Stimulated activated CD4-positive, alpha-beta T cell treated with anti-CD3 and anti-CD28 coated beads, Interleukin-12 subunit alpha, Interleukin-12 subunit beta, amount 100 ng/mL, for 48 hours (primary cell): ENCODE results near the gene FBLN1.
"Not testable (repeated sequence)": the region's sequence is repeated elsewhere in the genome, so short reads cannot be mapped to it uniquely, and the experiment has no call there.

Experiments
- DNase-seq, 3 donors: peaks; one replicate each; pipeline ENCODE4 v3.0.0-alpha.2; 2020; ENCODE audit warnings: low read depth in 2 of 3, low spot score in 1 of 3

FBLN1 gene

DNA sequence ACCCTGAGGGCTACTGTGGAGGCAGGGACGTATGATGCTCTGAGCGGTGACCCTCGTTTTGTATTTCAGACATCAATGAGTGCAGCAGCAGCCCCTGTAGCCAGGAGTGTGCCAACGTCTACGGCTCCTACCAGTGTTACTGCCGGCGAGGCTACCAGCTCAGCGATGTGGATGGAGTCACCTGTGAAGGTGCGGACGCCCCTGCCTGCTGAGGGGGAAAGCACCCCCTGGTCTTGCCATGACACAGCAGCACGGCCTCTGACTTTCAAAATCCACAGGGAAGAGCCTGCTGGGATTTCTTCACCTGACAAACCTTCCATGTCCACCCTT lies 44.3 kb downstream of the FBLN1 start:
- no peak for DNase-seq

DNA sequence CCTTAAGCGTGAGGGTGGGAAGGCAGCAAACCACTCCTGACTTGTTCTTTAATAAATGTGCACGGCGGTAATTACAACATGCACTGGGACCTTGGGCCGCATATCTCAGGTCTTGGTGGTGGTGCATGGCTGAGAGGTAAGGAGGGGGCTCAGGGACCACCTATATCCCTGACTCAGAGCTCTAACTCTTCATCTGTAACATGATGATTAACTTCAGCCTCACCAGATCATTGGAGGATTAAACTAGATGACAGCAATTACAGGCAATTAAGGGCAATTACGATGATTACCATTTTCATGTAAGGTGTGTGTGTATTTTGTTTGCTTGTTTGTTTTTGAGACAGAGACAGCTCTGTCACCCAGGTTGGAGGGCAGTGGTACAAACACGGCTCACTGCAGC lies 45.0 kb downstream of the FBLN1 start:
- no peak for DNase-seq

DNA sequence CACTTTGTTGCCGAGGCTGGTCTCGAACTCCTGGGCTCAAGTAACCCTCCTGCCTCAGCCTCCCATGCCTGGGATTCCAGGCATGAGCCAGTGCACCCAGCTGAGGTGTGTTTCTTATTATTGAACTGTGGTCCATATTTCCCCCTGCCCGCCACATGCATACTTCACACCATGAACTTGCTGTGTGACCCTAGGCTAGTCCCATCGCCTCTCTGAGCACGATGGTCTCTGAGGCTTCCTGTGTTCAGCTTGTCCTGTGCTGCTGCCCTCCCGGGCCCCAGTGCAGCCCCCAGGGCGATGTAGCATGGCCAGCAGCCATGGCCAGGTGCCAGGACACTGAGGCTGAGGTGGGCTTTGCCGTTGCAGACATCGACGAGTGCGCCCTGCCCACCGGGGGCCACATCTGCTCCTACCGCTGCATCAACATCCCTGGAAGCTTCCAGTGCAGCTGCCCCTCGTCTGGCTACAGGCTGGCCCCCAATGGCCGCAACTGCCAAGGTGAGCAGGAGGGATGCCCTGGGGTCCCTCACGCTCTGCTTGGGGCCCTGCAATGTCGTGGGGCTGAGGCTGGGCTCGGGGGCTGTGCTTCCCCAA lies 45.7 kb downstream of the FBLN1 start:
- DNase-seq, result no peak

DNA sequence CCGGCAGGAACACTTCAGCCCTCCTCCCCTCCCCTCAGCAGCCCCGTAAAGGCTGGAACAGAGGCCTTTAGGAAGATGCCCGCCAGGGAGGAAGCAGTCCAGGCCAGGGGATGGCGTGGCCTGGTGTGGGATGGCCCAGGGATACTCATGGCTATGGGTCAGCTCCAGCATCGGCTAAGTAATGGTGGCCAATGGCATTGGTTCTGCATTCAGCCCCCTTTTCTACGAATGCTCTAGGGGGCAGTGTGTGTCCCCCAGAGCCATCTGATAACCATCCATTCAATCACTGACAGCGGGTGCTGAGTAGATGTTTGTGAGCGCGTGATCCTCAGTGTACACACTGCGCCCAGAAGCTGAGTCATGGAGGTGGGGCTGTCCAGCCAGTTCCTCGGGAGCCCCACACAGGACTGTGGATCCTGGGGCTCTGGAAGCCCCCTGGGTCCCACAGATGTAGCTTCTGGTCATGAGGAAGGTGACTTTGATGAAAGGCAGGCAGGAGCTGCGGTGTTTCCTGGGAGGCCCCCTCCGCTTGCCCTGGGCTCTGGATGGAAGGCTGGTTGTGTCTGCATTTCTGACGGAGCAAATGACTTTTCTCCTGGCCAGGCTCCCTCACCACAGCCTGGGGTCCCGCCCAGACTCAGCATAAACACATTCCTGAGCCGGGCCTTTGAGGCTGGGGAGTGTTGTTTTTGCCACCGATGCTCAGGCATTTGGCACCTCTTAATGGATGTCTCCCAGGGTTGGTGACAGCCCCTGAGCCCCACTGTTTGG lies 46.5 kb downstream of the FBLN1 start:
- DNase-seq, result no peak

DNA sequence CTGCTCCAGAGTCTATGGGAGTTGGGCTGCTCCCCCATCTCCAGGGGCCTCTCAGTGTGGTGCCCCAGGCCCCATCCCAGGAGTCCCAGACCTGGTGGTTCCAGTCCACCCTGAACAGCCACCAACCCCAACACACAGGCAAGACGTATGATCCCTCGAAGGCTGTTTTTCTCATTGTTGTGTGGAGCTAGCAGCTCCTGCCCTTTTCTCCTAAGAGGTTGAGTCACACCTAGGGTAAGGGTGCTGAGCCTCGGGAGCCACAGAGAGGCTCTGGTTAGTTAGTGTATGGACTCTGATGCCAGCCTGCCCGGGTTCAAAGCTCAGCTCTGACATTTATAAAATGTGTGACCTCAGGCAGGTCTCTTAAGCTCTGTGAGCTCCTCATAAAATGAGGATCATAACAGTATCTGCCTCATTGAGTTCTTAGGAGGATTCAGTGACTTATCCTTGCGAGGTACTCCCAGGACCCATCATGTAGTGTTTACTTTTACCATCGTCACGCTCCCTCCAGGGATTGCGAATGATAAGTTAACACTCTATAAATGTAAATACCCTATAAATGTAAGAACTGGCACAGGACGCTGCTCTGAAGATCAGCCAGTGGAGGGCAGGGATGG lies 47.2 kb downstream of the FBLN1 start:
- no peak for DNase-seq

DNA sequence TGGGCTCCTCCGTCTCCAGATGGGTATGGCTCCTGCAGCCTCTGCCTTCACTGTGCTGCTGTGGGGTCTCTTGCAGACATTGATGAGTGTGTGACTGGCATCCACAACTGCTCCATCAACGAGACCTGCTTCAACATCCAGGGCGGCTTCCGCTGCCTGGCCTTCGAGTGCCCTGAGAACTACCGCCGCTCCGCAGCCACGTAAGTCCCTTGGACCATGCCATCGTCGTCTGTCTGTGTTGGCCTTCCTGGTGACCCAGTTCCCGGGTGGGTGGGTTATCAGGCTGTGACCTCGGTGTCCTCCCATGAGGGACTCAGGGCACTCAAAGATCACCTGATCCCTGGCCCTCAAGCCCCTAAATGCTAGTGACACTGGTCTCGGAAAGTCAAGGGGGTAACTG lies 47.7 kb downstream of the FBLN1 start:
- no peak for DNase-seq

DNA sequence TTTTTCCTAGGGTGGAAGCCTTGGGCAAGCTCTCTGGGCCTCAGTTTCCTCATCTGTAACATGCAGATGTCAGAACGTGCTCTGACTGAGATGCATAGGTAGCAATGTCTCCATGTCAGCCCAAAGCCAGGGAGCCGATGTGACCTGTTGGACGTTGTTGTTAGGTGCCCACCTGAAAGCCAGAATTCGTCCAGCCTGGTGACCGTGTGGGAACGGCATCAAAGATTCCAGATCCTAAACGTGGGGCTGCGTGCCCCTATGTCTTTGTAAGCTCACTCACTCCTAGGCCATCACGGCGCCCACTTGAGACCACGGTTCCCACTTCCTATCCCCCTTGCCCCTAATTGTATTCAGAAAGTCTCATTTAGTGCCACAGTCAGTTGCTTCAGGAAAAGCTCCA lies 48.2 kb downstream of the FBLN1 start:
- no peak for DNase-seq

DNA sequence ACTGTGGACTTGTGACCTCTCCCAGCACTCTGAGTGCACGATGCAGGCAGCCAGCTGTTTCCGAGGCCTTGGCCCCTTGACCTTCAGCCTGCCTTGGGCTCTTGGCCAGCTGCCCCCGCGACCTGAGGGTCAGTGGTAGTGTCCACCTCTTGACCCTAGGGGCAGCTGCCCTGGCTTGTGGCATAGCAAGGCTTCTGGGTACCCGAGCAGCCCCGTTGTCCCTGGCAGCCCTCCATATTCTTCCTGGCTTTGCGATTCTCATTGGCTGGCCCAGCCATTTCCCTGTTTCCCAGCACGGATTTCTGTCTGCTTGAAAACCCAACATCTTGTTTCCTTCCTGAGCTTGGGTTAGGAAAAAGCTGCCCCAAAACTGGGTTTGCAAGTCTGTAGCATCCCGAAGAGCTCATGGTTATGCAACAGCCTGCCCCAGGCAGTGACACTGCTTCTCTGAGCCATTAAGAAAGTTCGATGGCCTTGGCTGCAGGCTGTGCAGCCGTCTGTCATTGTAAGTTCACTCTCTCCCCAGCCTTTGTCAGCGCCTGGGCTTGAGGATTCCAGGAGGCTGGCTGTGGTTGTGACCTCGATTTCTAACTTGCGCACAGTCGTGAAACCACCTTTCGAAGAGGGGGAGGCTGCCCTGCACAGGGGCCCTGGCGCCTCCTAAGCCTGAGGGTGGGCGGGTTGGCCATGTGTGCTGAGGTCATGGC lies 48.8 kb downstream of the FBLN1 start:
- DNase-seq, result no peak

DNA sequence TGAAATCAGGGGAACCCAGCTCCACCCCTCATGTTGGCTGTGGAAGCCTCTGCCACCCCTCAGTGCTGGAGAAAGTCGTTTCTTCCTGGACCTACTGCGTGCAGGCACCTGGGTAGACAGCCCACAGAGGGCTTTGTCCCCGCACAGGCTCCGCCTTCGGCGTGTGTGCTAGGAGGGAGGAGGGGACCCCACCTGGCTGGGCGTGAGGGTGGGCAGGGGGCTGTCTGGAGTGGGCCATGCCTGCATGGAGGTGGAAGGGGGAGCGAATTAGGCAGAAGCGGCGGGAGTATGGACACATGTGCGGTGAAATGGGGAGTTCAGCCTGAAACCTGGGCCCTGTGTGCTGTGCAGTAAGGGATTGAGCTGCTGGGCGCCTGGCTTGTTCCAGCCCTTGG lies 49.3 kb downstream of the FBLN1 start:
- no peak for DNase-seq

DNA sequence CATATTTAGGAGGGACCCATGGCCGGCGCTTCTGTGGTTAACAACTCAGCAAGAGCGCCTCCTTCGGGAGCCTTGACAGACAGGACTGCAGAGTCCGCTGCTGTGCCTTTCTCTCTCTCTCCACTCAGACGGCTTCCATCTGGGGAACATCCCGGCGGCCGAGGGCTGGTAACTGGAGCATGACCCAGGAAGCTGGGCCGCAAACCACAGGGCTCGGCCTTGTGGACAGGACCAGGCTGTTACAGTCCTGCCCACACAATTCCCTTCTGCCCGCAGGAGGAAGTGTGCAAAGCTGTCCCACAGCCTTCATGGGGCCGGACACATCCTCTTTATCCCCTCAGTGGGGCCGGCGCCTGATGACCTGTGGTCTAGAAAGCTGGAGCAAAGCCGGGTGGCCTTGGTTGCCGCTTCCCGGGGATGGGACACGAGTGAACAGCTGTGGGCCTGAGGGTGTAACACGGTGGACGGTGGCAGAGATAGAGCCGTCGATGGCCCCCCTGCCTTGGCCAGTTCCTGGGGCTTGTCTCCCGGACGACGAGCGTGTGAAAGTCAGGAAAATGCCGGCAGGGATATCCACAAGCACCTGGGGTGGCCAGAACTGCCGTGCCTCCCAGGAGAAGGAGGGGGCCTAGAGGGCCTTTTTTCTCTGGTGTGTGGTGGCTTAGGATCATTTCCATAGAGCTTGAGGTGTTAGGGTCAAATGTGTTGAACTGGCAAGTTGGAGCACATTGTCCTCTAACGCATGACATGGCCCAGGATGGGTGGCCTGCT lies 50.1 kb downstream of the FBLN1 start:
- DNase-seq, result no peak

DNA sequence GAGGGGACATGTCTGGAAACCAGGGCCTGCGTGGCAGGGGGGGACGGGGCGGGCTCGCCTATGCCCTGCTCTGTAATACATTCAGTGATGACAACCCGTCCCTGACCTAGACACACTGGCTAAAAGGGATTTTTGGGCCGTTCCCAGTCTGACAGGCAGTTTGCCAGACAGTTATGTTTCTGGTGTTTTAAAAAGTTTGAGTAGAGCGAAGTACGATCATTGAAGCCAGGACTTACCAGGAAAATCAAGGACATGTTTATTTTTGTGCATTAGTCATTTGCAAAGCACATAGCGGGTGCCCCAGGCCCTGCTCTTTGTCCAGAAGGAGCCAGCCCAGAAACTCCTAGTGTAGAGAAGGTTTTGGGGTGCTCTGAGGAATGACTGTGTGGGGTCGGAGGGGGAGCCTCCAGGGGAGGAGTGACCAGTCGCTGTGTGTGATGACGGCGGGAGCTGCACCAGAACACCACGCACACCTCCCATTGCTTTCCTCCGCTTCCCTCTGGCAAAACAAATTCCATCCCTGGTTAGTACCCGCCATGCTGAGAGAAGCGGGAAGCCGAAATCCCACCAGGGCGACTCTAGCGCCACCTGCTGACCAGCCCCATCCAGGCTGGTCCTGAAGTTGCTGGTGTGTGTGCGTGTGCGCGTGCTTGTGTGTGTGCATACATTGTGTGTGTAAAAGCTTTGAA lies 50.8 kb downstream of the FBLN1 start:
- DNase-seq, result peak; percentile 25 to 52 (median 33)

DNA sequence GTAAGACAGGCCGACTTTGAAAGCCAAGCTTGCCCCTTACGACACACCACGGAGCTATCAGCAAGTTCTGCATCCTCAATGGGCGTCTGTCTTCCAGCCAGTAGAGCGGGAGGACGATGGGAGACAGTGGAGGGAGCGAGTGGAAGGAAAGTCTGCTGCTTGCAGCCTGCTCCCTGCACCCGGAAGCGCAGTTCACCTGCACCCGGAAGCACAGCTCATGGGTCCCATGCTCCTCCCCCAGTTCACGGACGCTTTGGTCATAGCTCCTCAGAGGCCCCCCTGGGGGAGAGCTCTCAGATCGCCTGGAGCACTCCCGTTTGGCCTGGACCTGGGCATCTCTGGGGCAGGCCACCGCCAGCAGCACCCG lies 51.3 kb downstream of the FBLN1 start:
- no peak for DNase-seq

DNA sequence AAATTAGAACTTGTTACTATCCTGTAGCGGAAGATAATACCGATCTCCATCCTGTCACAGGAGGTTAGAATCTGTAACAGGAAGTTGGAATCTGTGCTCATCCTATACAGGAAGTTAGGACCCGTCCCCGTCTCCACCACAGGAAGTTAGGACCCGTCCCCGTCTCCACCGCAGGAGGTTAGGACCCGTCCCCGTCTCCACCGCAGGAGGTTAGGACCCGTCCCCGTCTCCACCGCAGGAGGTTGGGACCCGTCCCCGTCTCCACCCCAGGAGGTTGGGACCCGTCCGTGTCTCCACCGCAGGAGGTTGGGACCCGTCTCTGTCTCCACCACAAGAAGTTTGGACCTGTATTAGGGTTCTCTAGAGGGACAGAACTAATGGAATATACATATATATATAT lies 52.2 kb downstream of the FBLN1 start:
- no peak for DNase-seq

DNA sequence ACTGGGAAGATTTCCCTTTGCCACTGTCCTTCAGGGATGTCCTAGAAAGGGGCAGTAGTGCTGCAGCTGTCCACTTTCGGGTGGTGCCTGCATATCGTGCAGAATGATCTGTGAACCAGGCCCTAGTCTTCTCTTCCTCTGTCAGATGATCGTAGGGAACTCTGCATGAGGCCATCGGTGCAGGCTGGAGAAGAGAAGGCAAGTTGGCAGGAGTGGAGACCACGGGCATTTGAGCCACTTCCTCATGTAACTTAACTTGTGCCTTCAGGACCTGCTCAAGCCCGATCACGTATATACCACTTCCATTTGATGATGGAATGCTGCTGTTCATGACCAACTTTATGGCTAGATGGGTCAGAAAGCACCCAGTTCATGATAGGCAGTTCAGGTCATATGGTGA lies 55.2 kb downstream of the FBLN1 start:
- DNase-seq, result not testable (repeated sequence)

DNA sequence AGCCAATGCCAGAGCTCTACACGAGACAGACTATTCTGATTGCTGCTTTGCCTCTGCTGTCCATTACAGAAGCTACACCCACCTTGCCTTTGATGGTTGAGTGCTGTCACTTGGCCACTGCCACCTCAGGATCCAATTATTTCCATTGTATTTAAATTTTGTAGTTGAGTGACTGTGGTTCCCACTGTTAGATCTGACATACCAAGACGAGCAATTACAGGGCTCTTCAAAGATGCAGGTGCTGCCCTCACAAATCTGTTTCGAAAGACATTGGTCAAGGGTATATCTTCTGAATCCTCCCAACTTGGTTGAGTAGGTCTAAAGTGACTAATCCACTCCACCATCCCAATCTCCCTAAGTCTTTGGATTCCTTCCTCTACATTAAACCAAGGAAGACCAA lies 57.4 kb downstream of the FBLN1 start:
- not testable (repeated sequence) for DNase-seq

DNA sequence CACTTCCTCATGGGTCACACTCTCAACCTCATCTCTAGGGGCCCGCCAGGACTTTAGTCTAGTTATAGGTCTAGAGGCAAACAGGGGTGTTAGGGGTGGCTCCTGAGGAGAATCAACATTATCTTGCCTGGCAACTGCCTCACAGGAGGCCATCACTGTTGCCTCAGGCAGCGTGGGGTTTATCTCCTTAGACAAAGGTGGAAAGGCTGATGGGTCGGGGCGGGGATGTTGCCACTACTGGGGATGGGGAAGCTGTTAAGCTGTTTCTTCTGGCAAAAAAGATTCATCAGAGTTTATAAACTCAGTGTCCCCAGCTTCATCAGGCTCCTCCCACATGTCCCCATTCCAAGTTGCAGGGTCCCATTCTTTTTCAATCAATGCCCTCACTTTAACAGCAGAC lies 58.1 kb downstream of the FBLN1 start:
- DNase-seq, result not testable (repeated sequence)

DNA sequence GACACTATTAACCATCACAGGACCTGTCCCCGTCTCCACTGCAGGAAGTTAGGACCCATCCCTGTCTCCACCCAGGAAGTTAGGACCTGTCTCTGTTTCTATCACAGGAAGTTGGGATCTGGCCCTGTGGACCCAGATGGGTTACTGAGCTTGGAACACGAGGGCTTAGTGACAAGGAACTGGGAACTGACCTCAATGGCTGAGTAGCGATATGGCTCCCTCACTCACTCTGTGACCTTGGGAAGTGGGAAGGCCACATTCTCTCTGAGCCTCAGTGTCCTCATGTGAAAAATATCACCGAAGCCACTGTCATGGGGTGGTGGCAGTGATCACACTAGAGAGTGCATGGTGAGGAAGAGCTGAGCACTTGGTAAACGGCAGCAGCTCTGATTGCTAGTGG lies 59.4 kb downstream of the FBLN1 start:
- no peak for DNase-seq

DNA sequence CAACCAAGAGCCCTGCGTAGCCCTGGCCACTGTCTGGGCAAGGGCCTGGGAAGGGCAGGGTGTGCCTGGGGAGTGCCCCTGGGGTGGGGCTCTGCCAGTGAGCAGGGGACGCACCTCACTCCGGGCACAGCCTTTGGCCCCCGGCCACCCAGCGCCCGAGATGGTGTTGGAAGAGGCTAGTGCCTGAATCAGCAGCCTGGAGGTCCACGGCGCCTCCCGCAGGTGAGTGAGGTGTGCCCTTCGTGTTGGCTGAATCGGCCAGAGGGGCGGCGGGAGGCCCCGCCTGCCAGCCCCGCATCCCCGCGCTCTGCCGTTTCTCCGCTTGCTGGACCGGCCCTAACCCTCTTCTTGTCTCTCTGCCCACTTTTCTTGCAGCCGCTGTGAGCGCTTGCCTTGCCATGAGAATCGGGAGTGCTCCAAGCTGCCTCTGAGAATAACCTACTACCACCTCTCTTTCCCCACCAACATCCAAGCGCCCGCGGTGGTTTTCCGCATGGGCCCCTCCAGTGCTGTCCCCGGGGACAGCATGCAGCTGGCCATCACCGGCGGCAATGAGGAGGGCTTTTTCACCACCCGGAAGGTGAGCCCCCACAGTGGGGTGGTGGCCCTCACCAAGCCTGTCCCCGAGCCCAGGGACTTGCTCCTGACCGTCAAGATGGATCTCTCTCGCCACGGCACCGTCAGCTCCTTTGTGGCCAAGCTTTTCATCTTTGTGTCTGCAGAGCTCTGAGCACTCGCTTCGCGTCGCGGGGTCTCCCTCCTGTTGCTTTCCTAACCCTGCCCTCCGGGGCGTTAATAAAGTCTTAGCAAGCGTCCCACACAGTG lies 60.1 kb downstream of the FBLN1 start:
- no peak for DNase-seq

DNA sequence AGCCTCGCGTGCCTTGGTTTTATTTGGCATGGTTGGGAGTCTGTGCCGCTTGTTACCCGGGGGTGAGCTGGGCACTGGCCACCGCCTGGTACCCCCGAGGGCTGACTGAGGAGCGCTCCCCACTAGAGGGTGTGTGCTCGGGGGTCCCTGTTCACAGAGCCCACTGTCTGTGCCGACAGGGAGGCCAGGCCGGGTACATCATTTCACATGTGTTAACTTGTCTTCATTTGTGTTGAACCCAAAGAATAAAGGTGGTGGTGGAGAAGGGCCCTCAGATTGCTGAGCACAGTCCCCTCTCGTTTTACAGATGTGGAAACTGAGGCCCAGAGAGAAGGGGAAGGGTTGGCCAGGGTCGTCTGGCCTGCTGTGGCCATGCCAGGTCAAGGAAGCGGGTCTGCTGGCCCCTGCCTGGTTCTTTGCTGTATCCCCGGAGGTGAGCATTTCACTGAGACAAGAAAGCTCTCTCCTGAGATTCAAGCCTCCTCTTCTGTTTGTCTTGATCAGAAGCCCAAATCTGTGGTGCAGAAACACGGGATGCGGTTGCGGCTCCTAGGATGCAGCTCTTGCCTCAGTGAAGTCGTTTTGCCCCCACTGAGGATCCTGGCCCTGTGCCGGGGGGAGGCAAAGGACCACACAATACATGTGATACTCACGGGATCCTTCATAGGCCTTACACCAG lies 60.8 kb downstream of the FBLN1 start:
- DNase-seq, result no peak
